HFF-Myc (cell line): ENCODE data around the gene SLC1A3.
A peak's percentile ranks its signal among the peaks of the same experiment; 100 is the strongest.

ENCODE experiments used
- DNase-seq: peaks from one replicate; pipeline ENCODE4 v3.0.0-alpha.2; 2011; ENCODE audit warnings: low read depth; ENCODE audit errors: extremely low read depth
- H3K4me3 ChIP-seq: replicated peaks from 2 replicates; pipeline ENCODE4 v1.5.1; 2011; ENCODE audit warnings: low read depth, mild to moderate bottlenecking, control low read depth, low read length
- TF ChIP-seq, protein P1 (sequence below): IDR thresholded peaks from 2 replicates; pipeline ENCODE4 v1.5.1; 2012; ENCODE audit warnings: mild to moderate bottlenecking, low read depth, low read length, control low read depth; ENCODE audit errors: missing control alignments

Gene SLC1A3

GRCh38 chr5:36606428-36607113 is at the start of gene SLC1A3:
Gene SLC1A3, plus strand, starts transcription at chr5:36606606. Its CDS starts 1,818 bp downstream, at chr5:36608424.
- TF ChIP-seq, protein P1, sequence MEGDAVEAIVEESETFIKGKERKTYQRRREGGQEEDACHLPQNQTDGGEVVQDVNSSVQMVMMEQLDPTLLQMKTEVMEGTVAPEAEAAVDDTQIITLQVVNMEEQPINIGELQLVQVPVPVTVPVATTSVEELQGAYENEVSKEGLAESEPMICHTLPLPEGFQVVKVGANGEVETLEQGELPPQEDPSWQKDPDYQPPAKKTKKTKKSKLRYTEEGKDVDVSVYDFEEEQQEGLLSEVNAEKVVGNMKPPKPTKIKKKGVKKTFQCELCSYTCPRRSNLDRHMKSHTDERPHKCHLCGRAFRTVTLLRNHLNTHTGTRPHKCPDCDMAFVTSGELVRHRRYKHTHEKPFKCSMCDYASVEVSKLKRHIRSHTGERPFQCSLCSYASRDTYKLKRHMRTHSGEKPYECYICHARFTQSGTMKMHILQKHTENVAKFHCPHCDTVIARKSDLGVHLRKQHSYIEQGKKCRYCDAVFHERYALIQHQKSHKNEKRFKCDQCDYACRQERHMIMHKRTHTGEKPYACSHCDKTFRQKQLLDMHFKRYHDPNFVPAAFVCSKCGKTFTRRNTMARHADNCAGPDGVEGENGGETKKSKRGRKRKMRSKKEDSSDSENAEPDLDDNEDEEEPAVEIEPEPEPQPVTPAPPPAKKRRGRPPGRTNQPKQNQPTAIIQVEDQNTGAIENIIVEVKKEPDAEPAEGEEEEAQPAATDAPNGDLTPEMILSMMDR: no peak
- H3K4me3 ChIP-seq: peak within 1 kb of the TSS; percentile 67
- DNase-seq: peak; percentile 56

- TF ChIP-seq, protein P1: no peak
- DNase-seq: no peak
- no peak overlapping the region for H3K4me3 ChIP-seq
These were observed 47.8 kb upstream of the SLC1A3 start for GRCh38 chr5:36558641-36559040.

GRCh38 chr5:36561601-36562000 is 44.8 kb upstream of the SLC1A3 start:
- no peak overlapping the region for H3K4me3 ChIP-seq
- TF ChIP-seq, protein P1: no peak
- DNase-seq: no peak

DNA sequence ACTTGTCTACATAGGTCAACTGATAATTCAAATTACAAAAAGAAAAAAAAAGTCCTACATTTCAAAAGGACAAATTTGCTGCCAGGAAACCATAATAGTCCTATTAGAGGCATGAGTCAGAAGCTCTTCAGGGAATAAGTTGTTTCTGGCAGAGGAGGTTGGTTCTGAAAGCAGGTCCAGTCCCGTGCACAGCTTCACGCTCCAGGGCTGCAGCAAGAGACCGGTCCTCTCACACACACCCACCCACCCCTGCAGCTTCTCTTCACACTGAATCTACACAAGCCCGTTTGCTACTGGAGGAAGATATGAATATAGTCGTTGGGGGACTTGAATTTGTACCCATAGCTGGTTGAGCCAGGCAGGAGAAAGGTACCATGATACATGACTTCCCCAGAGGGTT is 36.9 kb upstream of the SLC1A3 start:
- TF ChIP-seq, protein P1: no peak
- no peak overlapping the region for H3K4me3 ChIP-seq
- DNase-seq: no peak

DNA sequence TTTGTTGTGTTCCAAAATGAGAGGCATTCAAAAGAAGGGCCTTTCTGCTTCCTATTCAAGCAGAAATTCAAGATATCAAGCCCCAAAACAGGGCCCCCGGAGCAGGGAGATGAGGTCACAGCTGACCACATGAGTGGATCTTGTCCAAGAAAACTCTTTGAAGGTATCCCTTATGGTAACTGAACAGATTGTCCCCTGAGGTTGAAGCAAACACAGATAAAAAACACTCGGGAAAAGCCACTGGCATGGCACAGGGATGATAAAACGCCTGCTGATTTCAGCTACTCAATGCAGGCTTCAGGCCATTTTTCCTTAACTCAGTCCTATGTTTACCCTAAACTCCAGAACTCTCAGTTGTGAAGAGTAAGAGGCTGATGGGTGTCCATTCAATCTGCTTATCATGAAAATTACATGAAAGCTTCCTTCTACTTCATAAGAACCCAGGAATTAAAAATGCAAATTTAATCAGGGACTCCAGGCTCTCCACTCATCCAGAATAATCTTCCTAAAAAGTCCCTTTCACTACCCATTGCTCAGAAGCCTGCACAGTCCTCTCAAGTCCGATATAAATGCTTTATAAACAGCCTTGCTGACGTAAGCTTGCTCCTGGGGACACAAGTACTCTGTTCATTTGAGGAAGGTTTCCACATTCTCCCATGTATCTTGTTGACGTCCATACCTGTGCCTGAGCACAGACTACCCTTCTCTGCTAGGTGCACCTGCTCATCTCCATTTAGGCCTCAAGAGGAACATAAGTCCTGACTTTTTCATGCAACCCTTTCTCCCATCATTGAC is 35.9 kb upstream of the SLC1A3 start:
- TF ChIP-seq, protein P1: no peak
- DNase-seq: no peak
- no peak overlapping the region for H3K4me3 ChIP-seq

DNA sequence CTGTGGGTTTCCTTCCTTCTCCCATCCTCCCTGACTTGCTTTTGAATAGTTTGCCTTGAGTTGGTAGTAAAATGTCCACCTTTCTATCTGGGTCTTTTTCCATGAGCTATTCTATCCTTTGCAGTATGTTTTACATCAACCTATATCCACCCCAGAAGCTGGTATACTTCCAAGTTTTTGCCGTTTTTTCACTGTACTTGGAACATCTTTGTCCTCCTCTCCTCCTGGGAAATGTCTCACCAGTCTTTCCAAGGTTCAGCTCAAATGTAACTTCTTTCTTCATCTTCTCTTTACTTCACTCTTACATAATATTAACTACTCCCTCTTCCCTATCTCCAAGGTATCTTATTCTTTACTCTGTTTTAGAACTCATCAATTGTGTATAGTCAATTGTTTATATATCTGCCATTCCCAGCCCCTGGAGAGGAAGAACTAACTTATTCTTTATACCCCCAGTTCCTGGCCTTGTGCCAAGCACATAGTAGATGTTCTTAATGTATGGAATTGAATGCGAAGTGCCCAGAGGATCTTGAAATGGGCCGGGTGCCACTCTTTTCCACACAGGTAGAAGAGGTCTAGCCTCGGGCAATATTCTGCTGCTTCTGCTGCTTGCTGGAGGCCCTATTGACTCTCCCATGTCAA is 34.9 kb upstream of the SLC1A3 start:
- no peak overlapping the region for H3K4me3 ChIP-seq
- TF ChIP-seq, protein P1: no peak
- DNase-seq: no peak
